NCI-H128 (cell line): Measurements from ENCODE around the gene SLC31A1.
"Not testable (repeated sequence)": the region's sequence is repeated elsewhere in the genome, so short reads cannot be mapped to it uniquely, and the experiment has no call there.

ENCODE experiments used
- DNase-seq: peaks from one replicate; lab custom pipeline; 2025; ENCODE audit not compliant: unreplicated experiment; lab: John Stamatoyannopoulos, UW

SLC31A1 gene

GRCh38 chr9:113219969-113220368 lies 1.4 kb upstream of the SLC31A1 start:
- DNase-seq: no peak

- DNase-seq: no peak
Observed at GRCh38 chr9:113220467-113221002, 809 bp upstream of the SLC31A1 start.

GRCh38 chr9:113221800-113222481 lies 597 bp downstream of the SLC31A1 start:
- no peak for DNase-seq

GRCh38 chr9:113222482-113222841 lies 1.1 kb downstream of the SLC31A1 start:
- no peak for DNase-seq

GRCh38 chr9:113223963-113224362 lies 2.6 kb downstream of the SLC31A1 start:
- DNase-seq: no peak

- DNase-seq: no peak
Observed at GRCh38 chr9:113227436-113227835, 6.1 kb downstream of the SLC31A1 start.

GRCh38 chr9:113228130-113228665 lies 6.9 kb downstream of the SLC31A1 start:
- no peak for DNase-seq

GRCh38 chr9:113231701-113232100 lies 10.4 kb downstream of the SLC31A1 start:
- no peak for DNase-seq

GRCh38 chr9:113235701-113236255 lies 14.4 kb downstream of the SLC31A1 start:
- not testable (repeated sequence) for DNase-seq

GRCh38 chr9:113237026-113237425 lies 15.7 kb downstream of the SLC31A1 start:
- no peak for DNase-seq

- no peak for DNase-seq
Observed at GRCh38 chr9:113238202-113238858, 17.0 kb downstream of the SLC31A1 start.

- no peak for DNase-seq
Observed at GRCh38 chr9:113238859-113239232, 17.5 kb downstream of the SLC31A1 start.

GRCh38 chr9:113241161-113241560 lies 19.8 kb downstream of the SLC31A1 start:
- DNase-seq: no peak

GRCh38 chr9:113244556-113244955 lies 23.2 kb downstream of the SLC31A1 start:
- DNase-seq: no peak

- DNase-seq: no peak
Observed at GRCh38 chr9:113245894-113246293, 24.6 kb downstream of the SLC31A1 start.

GRCh38 chr9:113246928-113247327 lies 25.6 kb downstream of the SLC31A1 start:
- no peak for DNase-seq

GRCh38 chr9:113247640-113248039 lies 26.3 kb downstream of the SLC31A1 start:
- DNase-seq: peak; percentile 12

- not testable (repeated sequence) for DNase-seq
Observed at GRCh38 chr9:113249661-113250060, 28.3 kb downstream of the SLC31A1 start.

- DNase-seq: no peak
Observed at GRCh38 chr9:113250807-113251206, 29.5 kb downstream of the SLC31A1 start.

- DNase-seq: no peak
Observed at GRCh38 chr9:113254991-113255390, 33.6 kb downstream of the SLC31A1 start.

GRCh38 chr9:113255438-113255837 lies 34.1 kb downstream of the SLC31A1 start:
- DNase-seq: no peak

- DNase-seq: no peak
Observed at GRCh38 chr9:113257863-113258262, 36.5 kb downstream of the SLC31A1 start.
